UCSD-AML1 (cell line): Measurements from ENCODE around the gene TRPT1.

ENCODE experiments used
- DNase-seq: peaks from one replicate; lab custom pipeline; 2025; ENCODE audit not compliant: unreplicated experiment; lab: John Stamatoyannopoulos, UW

Gene TRPT1

DNA sequence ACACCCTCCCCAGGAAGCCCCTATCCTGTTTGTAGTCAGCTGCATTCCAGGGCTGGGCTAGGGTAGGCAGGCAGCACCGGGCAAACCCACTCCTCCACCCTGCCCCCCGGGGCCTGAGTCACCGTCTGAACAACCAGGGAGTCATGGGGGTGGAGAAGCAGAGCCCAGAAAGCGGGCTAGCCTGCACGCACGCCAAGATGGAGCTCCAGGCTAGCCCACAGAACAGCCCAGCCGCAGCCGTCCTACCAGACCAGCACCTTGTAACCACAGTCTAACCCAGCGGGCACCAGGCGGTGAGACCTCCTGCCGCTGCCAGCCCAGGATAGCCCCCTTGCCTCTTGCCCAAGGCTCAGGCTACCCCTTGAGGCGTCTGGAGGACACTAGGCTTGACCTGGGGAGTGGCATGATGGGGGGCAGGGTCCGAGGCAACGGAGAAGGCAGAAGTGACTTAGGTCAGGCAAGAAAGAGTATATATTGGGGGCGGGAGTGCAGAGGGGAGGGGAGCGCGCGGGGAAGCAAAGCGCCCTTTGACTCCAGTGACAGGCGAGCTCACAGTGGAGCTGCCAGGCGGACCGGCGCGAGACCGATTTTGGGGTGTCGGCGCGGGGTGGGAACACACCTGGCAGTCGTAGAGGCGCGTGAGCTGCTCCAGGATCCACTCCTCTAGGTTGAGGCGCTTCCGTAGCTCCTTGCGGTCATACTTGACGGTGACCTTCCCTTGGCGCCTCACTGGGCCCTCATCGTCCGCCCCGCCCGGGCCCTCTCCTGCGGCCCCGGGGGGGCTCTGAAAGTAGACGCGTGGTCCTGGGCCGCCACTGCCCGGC lies 20.0 kb upstream of the TRPT1 start:
- DNase-seq: peak; percentile 59

DNA sequence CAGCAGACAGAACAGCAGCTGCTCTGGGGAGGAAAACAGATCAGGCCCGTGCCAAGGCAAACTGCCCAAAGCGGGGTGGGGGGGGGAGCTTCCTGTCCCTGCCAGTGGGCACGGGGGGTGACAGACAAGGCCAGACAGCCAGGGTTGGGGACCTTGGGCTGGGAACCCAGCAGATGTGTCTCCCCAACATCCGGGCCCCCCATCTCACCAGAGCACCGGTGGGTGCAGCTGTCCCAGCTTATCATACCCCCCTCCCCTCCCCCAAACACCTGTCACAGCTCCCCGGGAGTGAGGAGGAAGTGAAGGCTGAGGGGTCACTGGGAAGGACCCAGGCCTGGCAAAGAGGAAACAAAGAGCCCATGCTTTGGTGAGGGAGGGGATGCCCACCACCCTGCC lies 19.4 kb upstream of the TRPT1 start:
- no peak for DNase-seq

DNA sequence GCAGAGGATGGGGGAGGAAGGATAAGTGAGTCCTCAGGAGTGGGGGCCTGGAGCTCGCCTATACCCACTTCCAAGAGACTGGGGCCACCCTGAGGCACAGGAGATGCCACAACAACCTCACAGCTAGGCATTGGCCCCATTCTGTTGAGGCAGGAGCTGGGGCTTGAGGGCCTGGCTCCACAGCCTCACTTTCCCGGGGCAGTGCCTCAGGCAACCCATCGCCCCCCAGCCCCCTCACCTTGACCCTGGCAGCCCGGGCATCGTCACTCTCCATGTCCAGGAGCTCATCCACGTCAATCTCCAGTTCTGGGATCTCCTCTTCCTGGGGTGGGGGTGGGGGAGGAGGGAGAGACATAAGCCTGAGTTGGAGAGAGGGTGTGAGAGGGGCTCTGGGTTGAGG lies 19.0 kb upstream of the TRPT1 start:
- no peak for DNase-seq

DNA sequence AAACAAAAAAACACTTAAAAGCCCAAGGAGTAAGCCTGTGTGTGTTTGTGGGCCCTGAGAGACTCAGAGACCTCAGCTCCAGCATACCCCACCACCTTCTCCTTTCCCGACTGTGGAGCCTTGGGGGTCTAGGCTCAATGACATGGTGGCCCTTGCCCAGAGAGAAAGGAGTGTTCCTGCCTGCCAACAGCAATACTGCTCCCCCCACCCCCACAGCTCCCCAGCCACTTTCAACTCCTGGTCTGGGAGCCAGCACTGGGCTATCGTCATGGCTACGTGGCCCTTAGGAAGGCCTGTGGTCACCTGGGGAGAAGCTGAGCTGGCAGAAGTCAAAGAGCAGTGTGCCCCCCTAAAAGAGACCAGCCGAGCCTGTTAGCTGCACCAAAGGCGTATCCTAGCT lies 18.1 kb upstream of the TRPT1 start:
- DNase-seq: no peak

DNA sequence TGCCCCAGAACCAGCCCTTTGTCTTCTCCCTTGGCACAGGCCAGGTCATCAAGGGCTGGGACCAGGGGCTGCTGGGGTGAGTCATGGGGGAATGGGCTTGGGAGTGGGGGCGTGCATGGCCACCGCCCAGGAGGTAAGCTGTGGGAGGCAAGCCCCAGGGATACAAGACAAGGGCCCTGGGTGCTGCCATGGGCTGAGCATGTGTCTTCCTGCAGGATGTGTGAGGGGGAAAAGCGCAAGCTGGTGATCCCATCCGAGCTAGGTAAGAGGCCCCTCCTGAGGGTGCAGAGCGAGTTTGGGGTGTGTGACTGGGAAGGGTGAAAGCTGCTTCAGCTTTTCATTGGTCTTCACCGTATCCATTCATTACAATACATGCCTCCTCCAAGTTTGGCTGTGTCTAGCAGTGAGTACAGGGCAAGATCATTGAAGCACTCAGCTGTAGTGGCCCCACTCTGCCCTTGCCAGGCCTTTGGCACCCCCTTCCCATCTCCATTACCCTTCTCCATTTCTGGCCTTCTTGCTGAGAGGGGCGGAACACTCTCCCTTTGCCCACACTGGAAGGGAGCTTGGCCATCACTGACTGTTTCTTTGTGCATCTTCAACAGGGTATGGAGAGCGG lies 17.4 kb upstream of the TRPT1 start:
- DNase-seq: no peak

DNA sequence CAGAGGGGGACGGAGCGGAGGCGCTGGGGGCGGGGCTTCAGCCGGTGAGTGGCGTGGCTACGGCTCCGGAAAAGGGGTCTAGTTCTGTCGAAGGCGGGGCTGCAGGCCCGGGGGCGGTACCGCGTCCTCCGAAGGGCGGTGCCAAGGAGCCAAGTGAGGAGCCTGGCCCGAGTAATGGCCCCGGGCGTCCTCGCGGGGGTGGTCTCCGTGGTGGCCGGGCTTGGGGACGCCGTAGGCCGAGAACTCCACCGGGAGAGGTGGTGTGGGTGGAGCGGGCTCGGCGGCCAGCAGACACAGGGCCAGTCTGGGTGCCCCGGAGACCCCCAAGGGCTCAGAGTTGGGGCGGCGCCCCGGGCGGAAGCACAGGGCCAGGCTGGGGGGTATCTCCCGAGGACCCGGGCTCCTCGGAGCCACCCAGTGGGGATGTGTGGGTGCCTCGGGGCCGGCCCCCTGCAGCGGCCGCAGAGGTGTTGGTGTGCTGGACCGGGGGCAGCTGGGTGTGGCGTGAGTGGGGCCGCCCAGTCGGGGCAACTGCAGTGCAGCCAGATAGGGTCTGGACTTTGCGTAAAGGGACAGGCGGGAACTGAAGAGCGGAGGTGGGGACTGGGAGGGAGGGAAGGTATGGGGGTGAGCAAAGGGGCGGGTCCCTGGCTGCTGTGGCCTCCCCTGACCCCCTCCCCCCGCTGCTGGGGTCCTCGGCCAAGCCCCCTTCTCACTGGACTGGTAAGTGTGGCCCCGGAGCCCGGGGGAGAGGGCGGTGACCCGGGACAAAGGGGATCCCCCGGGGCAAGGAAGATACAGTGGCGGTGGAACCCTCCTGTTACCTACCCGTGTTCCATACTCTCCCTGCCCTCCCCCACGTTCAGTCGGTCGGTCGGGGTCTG lies 15.7 kb upstream of the TRPT1 start:
- DNase-seq: peak; percentile 59

DNA sequence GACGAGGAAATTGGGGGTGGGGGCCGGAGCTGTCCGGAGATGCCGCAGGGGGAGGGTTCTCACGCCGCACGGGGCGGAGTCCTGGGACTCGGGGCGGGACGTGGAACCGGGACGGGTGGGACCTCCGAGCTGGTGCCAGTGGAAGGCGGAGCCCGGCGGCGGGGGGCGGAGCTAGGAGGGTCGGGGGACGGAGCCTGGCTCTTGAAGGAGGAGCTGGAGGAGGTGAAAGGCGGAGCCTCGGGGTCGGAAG lies 15.2 kb upstream of the TRPT1 start:
- DNase-seq: peak; percentile 100

DNA sequence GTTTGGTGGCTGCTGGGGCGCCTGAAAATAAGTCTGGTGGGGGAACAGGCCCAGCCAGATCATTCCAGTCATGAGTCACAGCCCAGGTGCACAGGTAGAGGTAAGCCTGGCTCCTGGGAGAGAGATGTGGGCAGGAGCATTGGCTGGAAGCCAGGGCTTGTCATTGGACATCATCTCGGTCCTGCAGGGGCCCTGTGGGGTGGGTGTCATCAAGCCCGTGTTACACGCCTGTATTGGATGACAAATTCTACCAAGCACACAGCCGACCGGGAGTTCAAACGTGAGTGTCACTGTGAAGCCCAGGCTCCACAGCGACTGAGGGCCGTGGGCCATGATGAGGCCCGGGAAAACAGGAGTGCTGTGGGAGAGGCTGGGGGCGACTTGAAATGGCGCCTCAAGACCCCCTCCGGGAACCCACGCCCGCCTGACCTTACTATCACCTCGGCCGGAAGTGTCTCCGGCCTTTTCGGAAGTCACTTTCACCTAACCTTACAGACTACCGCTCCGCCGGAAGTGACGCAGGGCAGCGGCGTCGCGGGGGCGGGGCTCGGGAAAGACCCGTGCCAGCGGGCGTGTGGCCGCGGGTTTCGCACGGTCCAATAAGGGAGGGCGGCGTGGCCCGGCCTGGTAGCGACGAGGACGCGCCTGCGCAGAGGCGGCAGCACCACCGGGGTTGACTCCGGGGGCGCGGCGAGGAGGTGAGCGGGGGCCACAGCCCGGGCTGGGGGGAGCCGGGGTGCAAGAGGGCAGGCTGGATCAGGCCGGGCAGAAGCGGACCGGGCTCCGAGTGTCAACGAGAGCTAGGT lies 14.7 kb upstream of the TRPT1 start, which contains the start of gene FKBP2:
FKBP2 (plus strand) TSS at position 661 of the 806 bp plus-strand sequence. CDS start 1,293 bp downstream, outside the sequence.
- peak; percentile 98 for DNase-seq

DNA sequence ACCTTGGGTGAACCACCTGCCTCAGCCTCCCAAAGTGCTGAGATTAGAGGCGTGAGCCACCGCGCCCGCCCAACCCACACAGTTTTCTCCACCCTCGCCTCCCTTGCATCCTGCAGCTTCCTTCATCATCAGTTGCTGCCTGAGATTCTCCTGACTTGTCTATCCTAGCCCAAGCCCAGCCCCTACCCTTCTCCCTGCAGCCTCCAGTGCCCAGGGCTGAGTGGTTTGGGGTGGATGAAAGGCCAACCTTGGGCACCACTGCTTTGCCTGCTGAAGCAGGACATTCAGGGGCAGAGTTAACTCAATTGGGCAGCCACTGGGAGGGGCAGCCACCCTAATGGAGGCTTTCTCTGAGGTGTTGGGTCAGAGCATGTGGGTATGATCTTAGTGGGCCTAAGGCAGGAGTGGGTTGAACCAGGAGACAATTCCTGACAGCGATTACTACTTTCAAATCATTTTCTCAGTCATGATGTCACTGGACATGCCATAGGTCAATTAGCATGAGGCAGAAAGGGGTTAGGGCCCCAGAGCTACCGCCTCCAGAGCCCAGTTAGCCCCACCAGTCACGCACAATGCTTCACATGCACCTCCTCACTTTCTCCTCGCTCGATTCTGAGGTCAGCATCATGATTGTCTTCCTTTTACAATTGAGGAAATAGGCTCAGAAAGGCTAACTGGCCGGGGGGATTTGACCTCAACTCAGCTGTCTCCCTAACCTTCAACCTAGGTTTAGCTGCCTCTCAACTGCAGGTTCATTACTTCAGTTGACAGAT lies 13.9 kb upstream of the TRPT1 start:
- peak; percentile 43 for DNase-seq

DNA sequence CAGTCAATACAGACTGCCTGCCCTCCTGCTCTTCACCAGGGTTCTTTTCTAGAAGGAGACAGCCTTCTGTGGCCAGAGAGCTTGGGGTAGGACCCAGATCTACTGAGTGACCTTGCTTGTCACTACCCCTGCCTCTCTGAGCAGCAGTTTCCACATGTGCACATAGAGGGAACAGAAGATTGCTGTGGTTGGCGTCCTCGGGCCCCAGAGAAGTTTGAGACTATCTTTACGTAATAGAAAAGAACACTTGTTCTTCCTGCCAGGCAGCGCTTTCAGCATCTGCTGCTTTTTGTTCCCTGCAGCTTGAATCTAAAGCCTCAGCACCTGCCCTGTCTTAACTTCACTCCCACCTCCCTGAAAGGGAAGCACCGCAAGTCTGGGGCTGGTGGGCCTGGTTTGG lies 13.0 kb upstream of the TRPT1 start:
- no peak for DNase-seq

DNA sequence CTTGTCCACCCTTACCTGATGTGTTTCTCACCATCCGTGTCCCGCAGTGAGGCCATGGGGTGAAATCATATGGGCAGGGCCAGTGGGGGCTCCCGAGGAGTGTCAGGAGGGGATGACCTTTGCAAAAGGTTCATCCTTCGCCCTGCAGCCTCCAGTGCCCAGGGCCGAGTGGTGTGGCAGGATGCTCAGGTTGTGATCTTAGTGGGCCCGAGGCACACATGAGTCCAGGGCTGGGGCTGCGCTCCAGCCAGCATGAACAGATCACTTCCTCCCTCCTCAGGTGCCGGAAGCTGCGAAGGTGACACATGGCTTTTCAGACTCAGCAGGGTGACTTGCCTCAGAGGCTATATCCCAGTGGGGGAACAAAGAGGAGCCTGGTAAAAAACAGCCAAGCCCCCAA lies 12.1 kb upstream of the TRPT1 start:
- no peak for DNase-seq

DNA sequence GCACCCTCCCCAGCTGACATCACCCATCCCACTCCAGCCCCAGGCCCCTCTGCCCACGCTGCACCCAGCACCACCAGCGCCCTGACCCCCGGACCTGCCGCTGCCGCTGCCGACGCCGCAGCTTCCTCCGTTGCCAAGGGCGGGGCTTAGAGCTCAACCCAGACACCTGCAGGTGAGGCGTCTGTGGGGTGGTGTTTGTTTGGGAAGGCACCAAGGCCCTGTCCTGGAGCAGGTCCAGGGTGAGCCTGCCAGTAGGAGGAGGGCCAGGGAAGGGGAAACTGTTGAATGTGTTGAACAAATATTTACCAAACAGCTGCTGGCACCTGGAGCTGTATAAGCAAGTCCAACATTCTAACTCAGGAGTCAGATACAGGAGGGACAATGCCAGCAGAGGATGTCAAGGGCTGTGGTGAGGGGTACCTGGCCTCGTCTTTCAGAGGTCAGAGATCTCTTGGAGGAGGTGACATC lies 11.5 kb upstream of the TRPT1 start:
- no peak for DNase-seq

DNA sequence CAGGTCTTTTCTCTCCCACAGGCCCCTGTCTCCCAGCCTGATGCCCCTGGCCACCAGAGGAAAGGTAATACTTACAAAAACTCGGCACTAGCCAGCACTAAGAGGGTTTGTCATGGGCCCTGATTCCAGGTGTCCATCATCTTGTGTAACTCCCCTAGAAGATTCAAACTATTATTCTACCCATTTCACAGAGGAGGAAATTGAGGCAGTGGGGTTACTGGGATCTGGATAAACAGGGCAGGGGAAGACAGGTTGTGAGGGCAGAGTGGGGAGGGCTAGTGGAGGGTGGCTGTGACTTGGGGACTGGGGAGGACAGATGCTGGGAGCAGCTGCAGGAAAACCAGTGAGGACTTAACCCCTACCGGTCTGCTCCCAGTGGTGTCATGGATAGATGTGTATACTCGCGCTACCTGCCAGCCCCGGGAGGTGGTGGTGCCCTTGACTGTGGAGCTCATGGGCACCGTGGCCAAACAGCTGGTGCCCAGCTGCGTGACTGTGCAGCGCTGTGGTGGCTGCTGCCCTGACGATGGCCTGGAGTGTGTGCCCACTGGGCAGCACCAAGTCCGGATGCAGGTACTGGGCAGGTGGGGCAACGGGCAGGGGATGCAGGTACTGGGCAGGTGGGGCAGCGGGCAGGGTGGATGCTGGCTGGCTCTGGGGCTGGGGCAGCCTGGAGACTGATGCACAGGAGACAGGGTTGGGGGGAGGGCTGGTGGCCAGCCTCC lies 9.6 kb upstream of the TRPT1 start:
- DNase-seq: no peak

DNA sequence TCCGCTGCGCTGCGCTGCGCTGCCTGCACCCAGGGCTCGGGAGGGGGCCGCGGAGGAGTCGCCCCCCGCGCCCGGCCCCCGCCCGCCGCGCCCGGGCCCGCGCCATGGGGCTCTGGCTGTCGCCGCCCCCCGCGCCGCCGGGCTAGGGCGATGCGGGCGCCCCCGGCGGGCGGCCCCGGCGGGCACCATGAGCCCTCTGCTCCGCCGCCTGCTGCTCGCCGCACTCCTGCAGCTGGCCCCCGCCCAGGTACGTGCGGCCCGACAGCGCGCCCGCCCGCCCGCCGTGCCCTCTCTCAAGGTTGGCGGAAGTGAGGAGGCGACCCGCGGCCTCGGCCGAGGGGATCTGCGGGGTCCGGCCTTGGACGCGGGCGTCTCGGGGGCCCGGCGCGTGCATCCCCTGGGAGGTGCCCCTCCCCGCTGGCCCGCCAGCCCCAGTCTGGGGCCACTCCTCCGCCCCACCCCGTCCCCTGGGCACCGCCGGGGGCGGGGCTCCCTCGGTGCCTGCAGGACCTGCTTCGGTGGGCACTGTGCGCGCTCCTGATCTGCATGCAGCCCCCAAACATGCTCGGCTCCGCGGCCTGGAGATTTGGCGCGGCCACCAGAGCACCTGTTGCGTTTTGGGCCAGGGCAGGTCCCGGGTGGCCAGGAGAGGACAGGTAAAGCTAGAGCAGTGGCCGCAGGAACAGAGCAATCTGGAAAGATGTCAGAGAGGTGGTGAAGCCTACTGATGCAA lies 8.8 kb upstream of the TRPT1 start:
- peak; percentile 60 for DNase-seq

DNA sequence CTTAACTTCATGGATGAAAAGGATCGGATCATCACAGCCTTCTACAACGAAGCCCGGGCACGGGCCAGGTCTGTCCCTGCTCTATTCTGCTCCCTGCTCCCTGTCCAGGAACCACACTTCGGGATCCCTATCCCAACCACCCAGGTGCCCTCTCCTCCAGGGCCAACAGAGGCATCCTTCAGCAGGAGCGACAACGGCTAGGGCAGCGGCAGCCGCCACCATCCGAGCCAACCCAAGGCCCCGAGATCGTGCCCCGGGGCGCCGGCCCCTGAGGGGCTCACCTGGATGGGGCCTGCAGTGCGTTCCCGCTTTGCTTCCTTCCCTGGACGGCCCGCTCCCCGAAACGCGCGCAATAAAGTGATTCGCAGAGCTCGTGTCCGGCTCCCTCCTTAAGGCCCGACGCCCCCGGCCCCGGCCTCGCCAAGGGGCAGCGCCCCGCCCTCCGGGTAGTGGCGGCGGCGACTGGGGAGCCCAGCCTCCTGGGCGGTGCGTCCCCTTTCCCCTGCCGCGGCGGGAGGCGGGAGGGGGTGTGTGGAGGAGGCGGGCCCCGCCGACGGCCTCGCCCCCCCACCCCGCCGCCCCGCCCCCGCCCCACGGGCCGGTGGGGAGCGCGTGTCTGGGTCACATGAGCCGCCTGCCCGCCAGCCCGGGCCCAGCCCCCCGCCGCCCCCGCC lies 8.1 kb upstream of the TRPT1 start, which contains the start of gene VEGFB:
VEGFB (plus strand) TSS at position 672 of the 674 bp plus-strand sequence. CDS start 250 bp downstream, outside the sequence.
- DNase-seq: peak; percentile 30

DNA sequence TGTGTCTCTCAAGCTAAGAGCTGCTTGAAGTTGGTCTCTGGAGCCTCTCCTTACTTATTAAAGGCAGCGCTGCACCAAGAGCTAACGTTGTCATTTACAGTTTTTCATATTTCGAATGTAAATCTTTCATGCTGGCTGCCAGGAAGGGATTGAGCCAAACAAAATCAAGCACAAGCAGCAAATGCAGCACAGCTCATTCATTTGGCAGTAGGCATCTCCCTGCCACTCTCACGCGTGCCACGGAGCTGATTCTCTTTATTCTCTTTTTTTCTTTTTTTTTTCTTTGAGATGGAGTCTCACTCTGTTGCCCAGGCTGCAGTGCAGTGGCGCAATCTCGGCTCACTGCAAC lies 7.0 kb upstream of the TRPT1 start:
- no peak for DNase-seq

DNA sequence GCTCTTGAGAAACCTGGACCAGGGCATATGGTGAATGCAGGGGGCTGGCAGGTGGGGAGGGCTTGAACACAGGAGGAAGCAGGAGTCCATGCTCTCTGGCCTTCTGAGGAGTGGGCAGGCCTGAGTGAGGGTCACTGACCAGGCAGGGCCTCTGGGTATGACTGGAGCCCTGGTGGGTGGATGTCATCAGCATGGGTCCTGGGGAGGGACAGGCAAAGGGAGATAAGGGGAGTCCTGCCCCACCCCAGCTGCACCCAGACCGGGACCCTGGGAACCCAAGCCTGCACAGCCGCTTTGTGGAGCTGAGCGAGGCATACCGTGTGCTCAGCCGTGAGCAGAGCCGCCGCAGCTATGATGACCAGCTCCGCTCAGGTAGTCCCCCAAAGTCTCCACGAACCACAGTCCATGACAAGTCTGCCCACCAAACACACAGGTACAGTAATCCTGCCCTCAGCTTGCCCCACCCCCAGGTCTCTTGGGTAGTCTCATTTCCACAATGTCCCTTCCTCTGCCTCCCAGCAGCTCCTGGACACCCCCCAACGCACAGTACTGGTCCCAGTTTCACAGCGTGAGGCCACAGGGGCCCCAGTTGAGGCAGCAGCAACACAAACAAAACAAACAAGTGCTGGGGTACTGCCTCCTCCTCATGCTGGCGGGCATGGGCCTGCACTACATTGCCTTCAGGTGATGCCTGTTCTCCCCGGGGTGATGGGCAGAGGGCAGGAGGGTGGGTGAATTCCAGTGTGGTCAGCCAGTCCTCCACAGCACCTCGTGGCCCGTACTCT lies 6.4 kb upstream of the TRPT1 start:
- no peak for DNase-seq

DNA sequence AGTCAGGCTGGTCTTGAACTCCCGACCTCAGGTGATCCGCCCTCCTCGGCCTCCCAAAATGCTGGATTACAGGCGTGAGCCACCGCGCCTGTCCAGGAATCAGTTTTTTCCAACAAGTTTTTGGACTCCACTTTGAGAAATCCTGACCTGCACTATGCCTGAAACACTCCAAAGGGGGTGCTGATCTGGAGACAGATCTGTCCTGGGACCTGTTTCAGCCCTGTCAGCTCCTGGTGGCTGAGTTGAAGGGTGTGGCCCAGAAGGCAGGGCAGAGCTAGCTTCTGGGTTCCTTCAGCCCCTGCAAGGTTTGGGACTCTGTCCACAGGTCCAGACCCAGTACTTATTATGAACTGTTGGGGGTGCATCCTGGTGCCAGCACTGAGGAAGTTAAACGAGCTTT lies 5.6 kb upstream of the TRPT1 start:
- no peak for DNase-seq
